Duodenal mucosa (tissue), 2 donors: ENCODE results near the gene CEP43.
A peak's percentile ranks its signal among the peaks of the same experiment; 100 is the strongest.

ENCODE experiments used
- H3K27ac ChIP-seq: one replicate; pipeline ENCODE4 v1.7.0; 2013; ENCODE audit warnings: low read depth, low read length
- H3K27me3 ChIP-seq, 2 donors: one replicate each; pipeline ENCODE4 v1.7.0; 2013; ENCODE audit warnings: low read length in 2 of 2, control low read depth in 1 of 2; ENCODE audit not compliant: insufficient read depth in 2 of 2, control insufficient read depth in 1 of 2
- H3K36me3 ChIP-seq, 2 donors: one replicate each; pipeline ENCODE4 v1.7.0; 2013; ENCODE audit warnings: low read length in 2 of 2, control low read depth in 1 of 2; ENCODE audit not compliant: insufficient read depth in 2 of 2, control insufficient read depth in 1 of 2
- H3K4me1 ChIP-seq, 2 donors: one replicate each; pipeline ENCODE4 v1.7.0; 2013; ENCODE audit warnings: low read length in 2 of 2, control low read depth in 1 of 2; ENCODE audit not compliant: insufficient read depth in 2 of 2, control insufficient read depth in 1 of 2
- H3K4me3 ChIP-seq, 2 donors: one replicate each; pipeline ENCODE4 v1.7.0; 2013; ENCODE audit warnings: low read length in 2 of 2, low read depth in 1 of 2
- H3K9ac ChIP-seq, 2 donors: one replicate each; pipeline ENCODE4 v1.7.0; 2013; ENCODE audit warnings: low read length in 2 of 2, low read depth in 1 of 2
- H3K9me3 ChIP-seq, 2 donors: one replicate each; pipeline ENCODE4 v1.7.0; 2013; ENCODE audit warnings: low read length in 2 of 2, control low read depth in 1 of 2; ENCODE audit not compliant: control insufficient read depth in 1 of 2

Gene CEP43

DNA sequence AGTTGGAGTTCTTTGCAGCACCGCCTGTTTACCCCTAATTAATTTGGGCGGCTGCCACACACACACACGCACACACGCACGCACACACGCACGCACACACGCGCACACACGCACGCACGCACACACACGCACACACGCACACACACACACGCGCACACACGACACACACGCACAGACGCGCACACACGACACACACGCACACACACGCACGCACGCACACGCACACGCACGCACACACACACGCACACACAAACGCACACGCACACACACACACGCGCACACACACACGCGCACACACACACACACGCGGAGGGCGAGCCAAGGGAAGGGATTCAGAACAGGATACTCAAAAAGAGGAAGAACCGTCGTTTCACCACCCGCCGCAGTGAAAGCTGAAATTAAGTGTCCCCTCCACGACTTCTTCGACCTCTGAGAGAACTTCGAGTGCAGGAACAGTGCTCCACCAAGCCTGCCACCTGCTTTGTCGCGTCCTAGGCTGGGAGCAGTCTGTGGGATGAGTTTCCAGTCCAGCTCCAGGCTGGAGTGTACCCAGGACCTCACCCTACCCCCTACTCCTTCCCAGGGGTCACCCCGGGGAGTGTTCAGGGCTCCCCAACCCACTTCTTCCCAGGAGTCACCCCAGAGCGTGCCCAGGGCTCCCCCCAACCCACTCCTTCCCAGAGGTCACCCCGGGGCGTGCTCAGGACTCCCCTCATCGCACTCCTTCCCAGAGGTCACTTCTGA lies 43.9 kb upstream of the CEP43 start:
- Histone ChIP-seq H3K27ac (peak overlapping the region; percentile 58), H3K36me3 (peaks cover 0 to 15% of the 10 kb centered on the region in 2 donors), H3K4me1 (peaks cover 29 to 30% of the 10 kb centered on the region in 2 donors), H3K9me3 (no peaks in the 10 kb centered on the region), H3K4me3 (peak overlapping the region; percentile 89 to 92), H3K27me3 (no peaks in the 10 kb centered on the region), H3K9ac (peak overlapping the region; percentile 80 to 91)

- peaks cover 0 to 10% of the 10 kb centered on the region in 2 donors for H3K36me3 ChIP-seq
- H3K9me3 ChIP-seq: no peaks in the 10 kb centered on the region
- peak overlapping the region; percentile 58 for H3K27ac ChIP-seq
- peak overlapping the region; percentile 89 to 92 for H3K4me3 ChIP-seq
- no peaks in the 10 kb centered on the region for H3K27me3 ChIP-seq
- peaks cover 24 to 26% of the 10 kb centered on the region in 2 donors for H3K4me1 ChIP-seq
- H3K9ac ChIP-seq: peak overlapping the region; percentile 80 to 91
These were observed 43.2 kb upstream of the CEP43 start for GRCh38 chr6:166955865-166956443.

DNA sequence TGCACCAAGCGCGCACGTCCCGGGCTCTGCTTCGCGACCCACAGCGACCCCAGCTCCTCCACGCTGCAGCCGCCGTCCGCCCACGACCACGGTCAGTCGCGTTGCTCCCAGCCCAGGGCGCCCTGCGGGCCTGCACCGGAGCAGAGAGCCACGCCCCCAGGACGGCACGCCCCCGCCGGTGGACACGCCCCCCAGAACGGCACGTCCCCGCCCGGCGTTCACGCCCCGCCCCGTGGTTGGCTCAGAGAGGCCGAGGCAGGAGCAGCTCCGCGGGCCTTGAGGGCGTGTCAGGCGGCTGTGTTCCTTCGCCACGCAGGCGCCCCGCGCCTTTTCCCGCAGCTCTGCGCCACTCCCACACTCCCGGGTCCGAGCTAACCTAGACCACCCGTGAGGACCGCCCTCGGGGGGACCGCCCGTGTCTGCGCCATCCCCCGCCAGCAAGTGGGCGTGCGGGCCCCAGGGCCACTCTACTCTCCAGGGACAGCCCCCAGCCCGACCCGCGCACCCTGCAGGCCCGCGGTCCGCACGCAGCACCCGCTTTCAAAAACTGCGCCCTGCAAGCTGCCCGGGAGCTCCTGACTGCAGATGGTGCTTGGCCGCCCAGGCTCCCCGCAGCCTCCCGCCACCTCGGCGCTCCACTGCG lies 42.6 kb upstream of the CEP43 start, which contains the start of gene RNASET2:
Gene RNASET2, minus strand, starts transcription at position 107 of the 643 bp plus-strand sequence. CDS start 368 bp downstream, outside the sequence.
- Histone ChIP-seq H3K4me1 (peaks cover 22 to 24% of the 10 kb centered on the region in 2 donors), H3K36me3 (peaks cover 0 to 10% of the 10 kb centered on the region in 2 donors), H3K4me3 (peak within 1 kb of the TSS; percentile 89 to 92)

DNA sequence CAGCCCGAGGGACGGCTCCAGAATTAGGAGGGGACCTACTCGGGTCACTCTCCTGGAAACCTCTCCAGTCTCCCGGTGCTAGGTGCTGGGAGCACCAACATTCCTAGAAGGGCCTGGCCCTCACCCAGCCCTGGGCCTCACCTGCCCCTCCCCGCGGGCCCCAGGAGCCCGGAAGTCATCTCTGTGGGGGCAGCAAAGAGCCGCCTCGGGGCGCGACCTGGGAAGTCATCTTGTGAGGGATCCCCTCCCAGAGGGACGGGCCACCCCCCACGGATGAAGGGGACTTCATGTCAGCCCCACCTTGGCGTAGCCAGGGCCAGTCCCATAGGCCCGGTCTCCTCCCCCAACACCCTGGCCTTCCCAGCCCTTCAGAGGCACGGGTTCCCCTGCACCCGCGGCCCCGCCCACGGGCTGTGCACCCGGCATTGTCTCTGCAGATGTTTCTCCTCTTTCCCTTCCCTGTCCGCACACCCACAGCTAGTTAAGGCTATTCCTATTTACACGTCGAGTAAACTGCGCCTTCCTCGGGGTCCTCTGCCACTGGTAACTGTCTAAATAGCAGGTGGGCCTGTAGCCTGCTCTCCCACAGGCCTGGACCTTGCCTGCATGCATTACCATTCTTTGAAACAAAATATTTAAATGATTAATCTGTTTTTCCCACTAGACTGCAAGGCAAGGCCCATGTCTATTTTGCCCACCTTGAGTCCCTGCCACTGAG lies 42.0 kb upstream of the CEP43 start:
- Histone ChIP-seq H3K4me1 (peaks cover 21 to 22% of the 10 kb centered on the region in 2 donors), H3K36me3 (peaks cover 0 to 9% of the 10 kb centered on the region in 2 donors), H3K27ac (peak overlapping the region; percentile 94), H3K4me3 (peak overlapping the region; percentile 89 to 92), H3K27me3 (no peaks in the 10 kb centered on the region), H3K9ac (peak overlapping the region; percentile 80 to 81), H3K9me3 (no peaks in the 10 kb centered on the region)

More for the DNA sequence above, 42.6 kb upstream of the CEP43 start, which contains the start of gene RNASET2:
- Histone ChIP-seq H3K27me3 (no peaks in the 10 kb centered on the region), H3K9ac (peak within 1 kb of the TSS; percentile 80 to 91), H3K9me3 (no peaks in the 10 kb centered on the region), H3K27ac (peak within 1 kb of the TSS; percentile 94)

GRCh38 chr6:166957805-166958076 lies 41.5 kb upstream of the CEP43 start:
- H3K27ac ChIP-seq: peak overlapping the region; percentile 94
- H3K4me1 ChIP-seq: peaks cover 18 to 22% of the 10 kb centered on the region in 2 donors
- H3K4me3 ChIP-seq: peak overlapping the region; percentile 89 to 92
- H3K9ac ChIP-seq: no peak overlapping the region
- no peaks in the 10 kb centered on the region for H3K27me3 ChIP-seq
- no peaks in the 10 kb centered on the region for H3K9me3 ChIP-seq
- peaks cover 0 to 4% of the 10 kb centered on the region in 2 donors for H3K36me3 ChIP-seq

- Histone ChIP-seq H3K27ac (peak overlapping the region; percentile 50), H3K9me3 (no peaks in the 10 kb centered on the region), H3K4me3 (peak overlapping the region in 1 of 2 donors; percentile 43), H3K9ac (peak overlapping the region in 1 of 2 donors; percentile 21), H3K27me3 (no peaks in the 10 kb centered on the region), H3K4me1 (peaks cover 16 to 21% of the 10 kb centered on the region in 2 donors), H3K36me3 (no peaks in the 10 kb centered on the region)
These were observed 40.0 kb upstream of the CEP43 start for GRCh38 chr6:166958926-166959861.

DNA sequence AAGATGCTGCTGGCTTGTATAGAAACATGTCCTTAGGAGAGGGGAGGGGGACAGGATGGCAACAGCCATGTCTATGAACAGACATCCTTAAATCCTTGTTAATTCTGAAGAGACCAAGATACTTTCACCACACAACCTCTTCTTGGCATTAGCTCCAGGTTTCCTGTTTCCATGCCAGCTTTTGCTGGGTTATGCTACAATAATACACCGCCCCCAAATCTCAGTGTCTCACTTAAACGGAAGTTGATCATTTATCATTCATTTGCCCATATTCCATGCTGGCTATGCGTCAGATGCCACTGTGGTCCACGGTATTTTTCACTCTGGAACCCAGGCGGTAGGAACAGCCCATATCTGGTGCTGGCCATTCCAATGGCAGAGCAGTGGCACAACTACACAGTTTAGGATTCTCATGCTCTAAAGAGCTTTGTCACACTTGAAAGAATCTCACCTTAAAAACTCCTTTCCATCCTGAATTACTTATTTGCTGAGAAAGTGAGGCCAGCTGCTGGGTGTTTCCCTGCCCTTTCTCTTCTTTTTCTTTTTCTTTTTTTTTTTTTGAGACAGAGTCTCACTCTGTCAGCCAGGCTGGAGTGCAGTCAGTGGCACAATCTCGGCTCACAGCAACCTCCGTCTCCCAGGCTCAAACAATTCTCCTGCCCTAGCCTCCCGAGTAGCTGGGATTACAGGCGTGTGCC lies 39.1 kb upstream of the CEP43 start:
- H3K4me3 ChIP-seq: no peak overlapping the region
- peak overlapping the region; percentile 50 for H3K27ac ChIP-seq
- no peak overlapping the region for H3K9ac ChIP-seq
- no peaks in the 10 kb centered on the region for H3K27me3 ChIP-seq
- H3K9me3 ChIP-seq: no peaks in the 10 kb centered on the region
- no peaks in the 10 kb centered on the region for H3K36me3 ChIP-seq
- peaks cover 14 to 18% of the 10 kb centered on the region in 2 donors for H3K4me1 ChIP-seq

DNA sequence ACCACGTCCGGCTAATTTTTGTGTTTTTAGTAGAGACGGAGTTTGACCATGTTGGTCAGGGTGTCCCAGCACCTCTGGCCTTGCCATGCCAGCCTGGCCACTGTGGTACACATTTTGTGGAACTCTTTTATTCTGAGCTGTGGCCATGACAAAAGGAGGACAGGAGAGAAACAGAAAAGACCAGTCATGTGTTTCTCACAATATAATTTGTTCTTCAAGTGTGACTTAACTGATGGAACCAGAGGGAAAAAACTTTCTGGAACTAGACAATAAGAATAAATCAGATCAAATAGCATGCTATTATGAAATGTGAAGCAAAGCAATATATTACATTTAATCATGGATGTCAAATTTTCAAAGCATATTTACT lies 38.6 kb upstream of the CEP43 start:
- Histone ChIP-seq H3K36me3 (no peaks in the 10 kb centered on the region), H3K4me1 (peaks cover 14 to 15% of the 10 kb centered on the region in 2 donors), H3K4me3 (no peak overlapping the region), H3K9me3 (no peaks in the 10 kb centered on the region), H3K9ac (no peak overlapping the region), H3K27me3 (no peaks in the 10 kb centered on the region), H3K27ac (no peak overlapping the region)

- Histone ChIP-seq H3K27me3 (no peaks in the 10 kb centered on the region), H3K27ac (no peak overlapping the region), H3K36me3 (no peaks in the 10 kb centered on the region), H3K9me3 (no peaks in the 10 kb centered on the region), H3K9ac (no peak overlapping the region), H3K4me1 (no peaks in the 10 kb centered on the region), H3K4me3 (no peak overlapping the region)
These were observed 32.9 kb upstream of the CEP43 start for GRCh38 chr6:166966268-166966667.
